SK-N-SH (cell line): ENCODE measurements around the gene ARHGAP15. TPM values are rescaled to one million over a fixed set of nuclear protein-coding genes. Genes with fewer than 3 reads are reported as not detected.

Source experiments
- CTCF ChIA-PET: fragments of 300-600, 350-600 bp; formaldehyde crosslinking; extraction: SDS; loops from one replicate; lab custom pipeline; 2021; lab: Yijun Ruan, JAX
- POLR2A ChIA-PET: fragments of 350-600 bp; sonication (Branson Sonifier 250); formaldehyde crosslinking; extraction: SDS; loops from one replicate; lab custom pipeline; 2020; ENCODE audit warnings: antibody characterized with exemption, inconsistent platforms; lab: Yijun Ruan, JAX
- DNase-seq: peaks from one replicate; pipeline ENCODE4 v3.0.0; 2012
- H2AFZ ChIP-seq: fragments of 200-600 bp; sonication (generic); 2 replicates; pipeline ENCODE4 v1.8.1; 2016; ENCODE audit warnings: antibody characterized with exemption, mild to moderate bottlenecking, low read depth
- H3F3A ChIP-seq: fragments of 200-600 bp; sonication (generic); replicated peaks from 2 replicates; pipeline ENCODE3; 2016; ENCODE audit warnings: antibody characterized with exemption, mild to moderate bottlenecking; ENCODE audit not compliant: insufficient read depth
- H3K27ac ChIP-seq, 2 experiments: fragments of 200-500 bp in 1 of 2; fragments of 200-600 bp in 1 of 2; sonication (Bioruptor generic) in 1 of 2; sonication (generic), shearing (Covaris generic) in 1 of 2; 2 replicates each; pipeline versions ENCODE4 v1.5.1 to v1.6.1; 2014 to 2016; ENCODE audit warnings: low read depth in 2 of 2, inconsistent platforms in 1 of 2, low read length in 1 of 2, mild to moderate bottlenecking in 1 of 2, mixed read lengths in 1 of 2
- H3K27me3 ChIP-seq: fragments of 200-600 bp; sonication (generic), shearing (Covaris generic); 2 replicates; pipeline ENCODE4 v1.6.1; 2016; ENCODE audit warnings: mixed run types; ENCODE audit not compliant: insufficient read depth
- H3K36me3 ChIP-seq, 2 experiments: fragments of 200-500 bp in 1 of 2; fragments of 200-600 bp in 1 of 2; sonication (Bioruptor generic) in 1 of 2; sonication (generic) in 1 of 2; replicated peaks in 1 of 2; 2 replicates each; pipeline versions ENCODE3 to v1.5.1; 2014 to 2016; ENCODE audit warnings: low read length in 1 of 2, mild to moderate bottlenecking in 1 of 2; ENCODE audit not compliant: insufficient read depth in 2 of 2, control insufficient read depth in 1 of 2
- H3K4me1 ChIP-seq, 2 experiments: fragments of 200-500 bp in 1 of 2; fragments of 200-600 bp in 1 of 2; sonication (Bioruptor generic) in 1 of 2; sonication (generic), shearing (Covaris generic) in 1 of 2; 2 replicates each; pipeline versions ENCODE4 v1.5.1 to v1.6.1; 2014 to 2016; ENCODE audit warnings: low read depth in 1 of 2, low read length in 1 of 2, mixed run types in 1 of 2; ENCODE audit not compliant: insufficient read depth in 2 of 2, control insufficient read depth in 1 of 2
- H3K4me2 ChIP-seq: fragments of 200-600 bp; sonication (generic), shearing (Covaris generic); 2 replicates; pipeline ENCODE4 v1.6.1; 2017; ENCODE audit warnings: mixed run types
- H3K4me3 ChIP-seq, 2 experiments: fragments of 200-500 bp in 1 of 2; fragments of 200-600 bp in 1 of 2; sonication (Bioruptor generic) in 1 of 2; sonication (generic), shearing (Covaris generic) in 1 of 2; 2 replicates each; pipeline versions ENCODE4 v1.5.1 to v1.8.1; 2014 to 2016; ENCODE audit warnings: low read depth in 2 of 2, inconsistent platforms in 1 of 2, low read length in 1 of 2, mild to moderate bottlenecking in 1 of 2, mixed read lengths in 1 of 2, moderate library complexity in 1 of 2
- H3K79me2 ChIP-seq: fragments of 200-600 bp; sonication (generic); 2 replicates; pipeline ENCODE4 v1.8.1; 2017; ENCODE audit warnings: mild to moderate bottlenecking; ENCODE audit not compliant: insufficient read depth
- H3K9ac ChIP-seq: fragments of 200-600 bp; sonication (generic); 2 replicates; pipeline ENCODE4 v1.6.1; 2017; ENCODE audit warnings: mixed run types
- H3K9me2 ChIP-seq: fragments of 200-600 bp; sonication (generic); 2 replicates; pipeline ENCODE4 v1.6.1; 2017; ENCODE audit warnings: mixed run types
- H3K9me3 ChIP-seq: fragments of 200-600 bp; sonication (generic); 2 replicates; pipeline ENCODE4 v1.6.1; 2017; ENCODE audit warnings: mixed run types, mild to moderate bottlenecking, moderate library complexity
- H4K20me1 ChIP-seq: fragments of 200-600 bp; sonication (generic); 2 replicates; pipeline ENCODE4 v1.6.1; 2017; ENCODE audit warnings: mild to moderate bottlenecking, mixed run types; ENCODE audit not compliant: insufficient read depth
- ELF1 ChIP-seq: IDR thresholded peaks from 2 replicates; pipeline ENCODE4 v1.4.0; 2012
- EP300 ChIP-seq, 2 experiments: IDR thresholded peaks; 2 replicates each; pipeline versions ENCODE4 v1.4.0 to v1.6.1; 2012; ENCODE audit warnings: borderline replicate concordance in 1 of 2, low read depth in 1 of 2, low read length in 1 of 2
- EZH2phosphoT487 ChIP-seq: fragments of 200-600 bp; sonication (generic); IDR thresholded peaks from 2 replicates; pipeline ENCODE4 v1.6.1; 2017; ENCODE audit warnings: low read depth, mixed run types, mild to moderate bottlenecking, antibody characterized with exemption, moderate library complexity, borderline replicate concordance
- FOSL2 ChIP-seq: IDR thresholded peaks from 2 replicates; pipeline ENCODE4 v1.4.0; 2012; ENCODE audit warnings: low read depth, mild to moderate bottlenecking, moderate library complexity, borderline replicate concordance
- FOXJ3 ChIP-seq: sonication (generic); formaldehyde crosslinking; IDR thresholded peaks from 2 replicates; pipeline ENCODE4 v1.5.1; 2020; ENCODE audit warnings: mild to moderate bottlenecking, missing genetic modification reagents
- GABPA ChIP-seq: IDR thresholded peaks from 2 replicates; pipeline ENCODE4 v1.4.0; 2012; ENCODE audit warnings: low read depth, mild to moderate bottlenecking
- IRF3 ChIP-seq: fragments of 150-350 bp; IDR thresholded peaks from 2 replicates; pipeline ENCODE4 v1.6.1; 2016; ENCODE audit warnings: mild to moderate bottlenecking, low read depth, low read length
- MAX ChIP-seq: IDR thresholded peaks from 2 replicates; pipeline ENCODE4 v1.4.0; 2012; ENCODE audit warnings: low read depth
- MEF2A ChIP-seq: IDR thresholded peaks from 2 replicates; pipeline ENCODE4 v1.4.0; 2012; ENCODE audit warnings: low read depth, borderline replicate concordance
- MXI1 ChIP-seq: IDR thresholded peaks from 2 replicates; pipeline ENCODE4 v1.6.1; 2012; ENCODE audit warnings: mild to moderate bottlenecking, low read depth, low read length, improper control_type of control experiment
- NRF1 ChIP-seq: IDR thresholded peaks from 2 replicates; pipeline ENCODE4 v1.6.1; 2012; ENCODE audit warnings: low read depth, mild to moderate bottlenecking, low read length
- RAD21 ChIP-seq: IDR thresholded peaks from 2 replicates; pipeline ENCODE4 v1.6.1; 2012; ENCODE audit warnings: mild to moderate bottlenecking, low read length
- TAF1 ChIP-seq: IDR thresholded peaks from 2 replicates; pipeline ENCODE4 v1.6.1; 2012; ENCODE audit warnings: low read depth, mild to moderate bottlenecking, low read length, moderate library complexity, borderline replicate concordance
- TCF12 ChIP-seq: IDR thresholded peaks from 2 replicates; pipeline ENCODE4 v1.4.0; 2012
- WGBS: methylation state at CpG from one replicate; pipeline ENCODE4 v1.1.6; 2017; ENCODE audit warnings: low lambda C conversion rate; 5-methylcytosine and 5-hydroxymethylcytosine counted together
- polyA plus RNA-seq, 3 experiments: library from polyadenylated mRNA; depleted of rRNA; stranded (reverse); fragments of >200 nt; gene quantifications; 2 replicates each; pipeline ENCODE4 v1.2.3, GENCODE V29; 2012
- TF ChIP-seq, protein P1 (sequence below): fragments of 150-350 bp; IDR thresholded peaks from 2 replicates; pipeline ENCODE4 v1.6.1; 2017; ENCODE audit warnings: antibody characterized with exemption, low read length, low read depth, borderline replicate concordance

ARHGAP15 gene
- polyA plus RNA-seq, 1 of the 3 experiments (the other 2 are of a cell fraction), result not detected

- Histone ChIP-seq H3K27ac (no peak overlapping the region), H4K20me1 (no peaks in the 10 kb centered on the region), H3K27me3 (no peaks in the 10 kb centered on the region), H3F3A (no peaks in the 10 kb centered on the region), H3K9me3 (no peaks in the 10 kb centered on the region), H3K9me2 (no peaks in the 10 kb centered on the region), H3K4me3 (no peak overlapping the region), H3K4me2 (no peak overlapping the region), H2AFZ (no peak overlapping the region), H3K4me1 (no peaks in the 10 kb centered on the region), H3K79me2 (no peaks in the 10 kb centered on the region), H3K36me3 (no peaks in the 10 kb centered on the region), H3K9ac (no peak overlapping the region)
- POLR2A ChIA-PET, result no interaction called here
- TF ChIP-seq EP300 (IDR thresholded peaks at IDR 0.05; ENCODE audit: borderline replicate concordance in 1 of 2, low read depth in 1 of 2, low read length in 1 of 2), result no peak
- no peak for TF ChIP-seq EZH2phosphoT487
- TF ChIP-seq, protein P1, sequence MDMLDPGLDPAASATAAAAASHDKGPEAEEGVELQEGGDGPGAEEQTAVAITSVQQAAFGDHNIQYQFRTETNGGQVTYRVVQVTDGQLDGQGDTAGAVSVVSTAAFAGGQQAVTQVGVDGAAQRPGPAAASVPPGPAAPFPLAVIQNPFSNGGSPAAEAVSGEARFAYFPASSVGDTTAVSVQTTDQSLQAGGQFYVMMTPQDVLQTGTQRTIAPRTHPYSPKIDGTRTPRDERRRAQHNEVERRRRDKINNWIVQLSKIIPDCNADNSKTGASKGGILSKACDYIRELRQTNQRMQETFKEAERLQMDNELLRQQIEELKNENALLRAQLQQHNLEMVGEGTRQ, result no peak
- no peak for TF ChIP-seq NRF1
- TF ChIP-seq MXI1, result no peak
- TF ChIP-seq GABPA, result no peak
- no peak for TF ChIP-seq TCF12
- CTCF ChIA-PET, result no interaction called here
- DNase-seq, result no peak
- WGBS, result 32% methylated on average over 2 of the region's 2 CpGs
Measured at GRCh38 chr2:143371616-143372015, 242.4 kb downstream of the ARHGAP15 start.

GRCh38 chr2:143375384-143375880, 246.2 kb downstream of the ARHGAP15 start:
- WGBS, result 75% methylated on average over 3 of the region's 3 CpGs
- Histone ChIP-seq H3K79me2 (no peaks in the 10 kb centered on the region), H3K27ac (no peak overlapping the region), H3K9me3 (no peaks in the 10 kb centered on the region), H3K27me3 (no peaks in the 10 kb centered on the region), H3K36me3 (no peaks in the 10 kb centered on the region), H3K9me2 (no peaks in the 10 kb centered on the region), H3K9ac (no peak overlapping the region), H3K4me1 (no peaks in the 10 kb centered on the region), H4K20me1 (no peaks in the 10 kb centered on the region), H3K4me3 (no peak overlapping the region), H2AFZ (no peak overlapping the region), H3F3A (no peaks in the 10 kb centered on the region), H3K4me2 (no peak overlapping the region)
- CTCF ChIA-PET, result interaction anchor here (1.9 kb wide), 1 partner anchor 59 kb away, joined by 4 read pairs; no protein-coding TSS in a partner anchor
- DNase-seq, result no peak
- TF ChIP-seq FOSL2, result no peak
- POLR2A ChIA-PET, result no interaction called here

GRCh38 chr2:143378996-143379395, 249.8 kb downstream of the ARHGAP15 start:
- no peaks in the 10 kb centered on the region for H3K36me3 ChIP-seq
- H3K4me3 ChIP-seq, result no peak overlapping the region
- H3F3A ChIP-seq, result no peaks in the 10 kb centered on the region
- H2AFZ ChIP-seq, result no peak overlapping the region
- no peaks in the 10 kb centered on the region for H4K20me1 ChIP-seq
- H3K4me2 ChIP-seq, result no peak overlapping the region
- H3K4me1 ChIP-seq, result no peaks in the 10 kb centered on the region
- TF ChIP-seq RAD21, result no peak
- TF ChIP-seq TAF1, result no peak
- no peak for TF ChIP-seq MEF2A
- TF ChIP-seq MAX, result no peak
- no peak for TF ChIP-seq IRF3
- no peak for TF ChIP-seq FOXJ3 (CRISPR knock-in tag)
- TF ChIP-seq NRF1, result no peak
- TF ChIP-seq ELF1, result no peak
- no peaks in the 10 kb centered on the region for H3K79me2 ChIP-seq
- WGBS, result 82% methylated on average over 2 of the region's 2 CpGs
- DNase-seq, result no peak
- ChIA-PET CTCF (no interaction called here), POLR2A (no interaction called here)
- no peaks in the 10 kb centered on the region for H3K27me3 ChIP-seq
- no peaks in the 10 kb centered on the region for H3K9me3 ChIP-seq
- no peak overlapping the region for H3K27ac ChIP-seq
- no peak overlapping the region for H3K9ac ChIP-seq
- no peaks in the 10 kb centered on the region for H3K9me2 ChIP-seq
